MCF 10A (cell line): ENCODE measurements around the gene CACNA1H. TPM values are rescaled to one million over a fixed set of nuclear protein-coding genes. Genes with fewer than 3 reads are reported as not detected.

Experiments used
- BruUV-seq: library from RNA; stranded (reverse); fragments of 400-500 nt; replicated peaks from 2 replicates; lab custom pipeline; 2021; lab: Mats Ljungman, UMichigan
- CTCF ChIA-PET: fragments of 300-600 bp; sonication (Branson Sonifier 250); formaldehyde crosslinking; extraction: SDS; loops from one replicate; lab custom pipeline; 2021; ENCODE audit warnings: antibody characterized with exemption, inconsistent platforms; lab: Yijun Ruan, JAX
- POLR2A ChIA-PET: fragments of 300-600, 350-650 bp; sonication (Branson Sonifier 250); formaldehyde crosslinking; extraction: SDS; loops from one replicate; lab custom pipeline; 2020; ENCODE audit warnings: antibody characterized with exemption, inconsistent platforms; lab: Yijun Ruan, JAX
- DNase-seq: peaks from one replicate; pipeline ENCODE4 v3.0.0-alpha.2; 2018; ENCODE audit not compliant: unreplicated experiment
- H3K27ac Mint-ChIP-seq: one replicate; pipeline ENCODE4 v1.8.0; 2022; ENCODE audit warnings: mild to moderate bottlenecking, low read depth, mixed read lengths; ENCODE audit not compliant: unreplicated experiment
- H3K27me3 Mint-ChIP-seq: one replicate; pipeline ENCODE4 v1.8.0; 2022; ENCODE audit warnings: mixed read lengths; ENCODE audit not compliant: insufficient read depth, unreplicated experiment
- H3K36me3 Mint-ChIP-seq: one replicate; pipeline ENCODE4 v1.8.0; 2022; ENCODE audit warnings: mild to moderate bottlenecking, moderate library complexity, mixed read lengths; ENCODE audit not compliant: insufficient read depth, unreplicated experiment
- H3K4me1 Mint-ChIP-seq: one replicate; pipeline ENCODE4 v1.8.0; 2022; ENCODE audit warnings: mixed read lengths; ENCODE audit not compliant: insufficient read depth, unreplicated experiment
- H3K4me3 Mint-ChIP-seq: one replicate; pipeline ENCODE4 v1.8.0; 2022; ENCODE audit warnings: mild to moderate bottlenecking, moderate library complexity, mixed read lengths; ENCODE audit not compliant: unreplicated experiment
- H3K9me3 Mint-ChIP-seq: one replicate; pipeline ENCODE4 v1.8.0; 2022; ENCODE audit warnings: mixed read lengths; ENCODE audit not compliant: unreplicated experiment
- CTCF ChIP-seq: fragments of 200-600 bp; IDR thresholded peaks from one replicate; pipeline ENCODE4 v1.8.0; 2022; ENCODE audit warnings: antibody characterized with exemption, mild to moderate bottlenecking; ENCODE audit not compliant: unreplicated experiment
- intact Hi-C: fragments of 100-400 bp; cut with micrococcal nuclease; formaldehyde crosslinking; loops from 2 replicates; pipeline ENCODE4 v1.14.1; 2022
- total RNA-seq: library from RNA; stranded (reverse); gene quantifications from 2 replicates; pipeline ENCODE4 v1.2.3, GENCODE V29; 2022

Gene CACNA1H
- total RNA-seq, 1 experiment from 2014 or later: not detected

DNA sequence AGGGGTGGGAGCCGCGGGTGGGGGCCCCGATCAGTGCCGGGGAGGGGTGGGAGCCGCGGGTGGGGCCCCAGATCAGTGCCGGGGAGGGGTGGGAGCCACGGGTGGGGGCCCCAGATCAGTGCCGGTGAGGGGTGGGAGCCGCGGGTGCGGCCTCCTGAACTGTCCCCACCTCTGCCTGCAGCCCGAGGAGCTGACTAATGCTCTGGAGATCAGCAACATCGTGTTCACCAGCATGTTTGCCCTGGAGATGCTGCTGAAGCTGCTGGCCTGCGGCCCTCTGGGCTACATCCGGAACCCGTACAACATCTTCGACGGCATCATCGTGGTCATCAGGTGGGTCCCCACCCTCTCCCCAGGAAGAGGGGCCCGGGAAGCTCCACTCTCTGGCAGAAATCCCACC lies 52.0 kb downstream of the CACNA1H start:
- intact Hi-C loops: no loop called here
- no TSS peak for BruUV-seq
- CTCF ChIA-PET: interaction anchor here (1.0 kb wide), 1 partner anchor 104 kb away, joined by 4 read pairs; no protein-coding TSS in a partner anchor
- Mint-ChIP-seq H3K27ac (no peak overlapping the region), H3K27me3 (peaks cover 22% of the 10 kb centered on the region), H3K9me3 (peaks cover 2% of the 10 kb centered on the region), H3K4me1 (no peaks in the 10 kb centered on the region), H3K4me3 (no peak overlapping the region), H3K36me3 (no peaks in the 10 kb centered on the region)
- no peak for DNase-seq
- TF ChIP-seq CTCF: no peak
- POLR2A ChIA-PET: interaction anchor here (0.6 kb wide), 1 partner anchor 54 kb away, joined by 3 read pairs; no protein-coding TSS in a partner anchor

DNA sequence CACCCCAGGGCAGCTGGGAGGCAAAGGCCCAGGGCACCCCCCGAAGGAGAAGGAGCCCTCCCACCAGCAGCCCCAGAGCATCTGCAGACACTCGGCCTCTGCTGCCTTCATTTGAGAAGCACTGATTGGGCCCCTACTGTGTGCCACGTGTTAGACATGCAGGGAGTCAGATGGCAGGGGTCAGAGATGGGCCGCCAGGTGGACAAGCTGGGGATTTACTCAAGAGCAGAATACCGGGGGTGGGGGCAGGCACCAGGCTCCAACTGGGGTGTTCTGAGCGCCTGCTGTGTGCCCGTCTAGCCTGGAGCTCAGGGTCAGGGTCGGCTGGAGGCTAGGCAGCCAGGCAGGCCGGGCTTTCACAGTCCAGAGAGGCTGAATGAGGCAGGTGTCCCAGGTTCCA lies 53.4 kb downstream of the CACNA1H start:
- ChIA-PET CTCF (no interaction called here), POLR2A (no interaction called here)
- H3K4me3 Mint-ChIP-seq: no peak overlapping the region
- BruUV-seq: no TSS peak
- intact Hi-C loops: no loop called here
- no peak overlapping the region for H3K27ac Mint-ChIP-seq
- DNase-seq: no peak
- no peaks in the 10 kb centered on the region for H3K9me3 Mint-ChIP-seq
- no peaks in the 10 kb centered on the region for H3K4me1 Mint-ChIP-seq
- TF ChIP-seq CTCF: no peak
- H3K36me3 Mint-ChIP-seq: no peaks in the 10 kb centered on the region
- peaks cover 22% of the 10 kb centered on the region for H3K27me3 Mint-ChIP-seq

DNA sequence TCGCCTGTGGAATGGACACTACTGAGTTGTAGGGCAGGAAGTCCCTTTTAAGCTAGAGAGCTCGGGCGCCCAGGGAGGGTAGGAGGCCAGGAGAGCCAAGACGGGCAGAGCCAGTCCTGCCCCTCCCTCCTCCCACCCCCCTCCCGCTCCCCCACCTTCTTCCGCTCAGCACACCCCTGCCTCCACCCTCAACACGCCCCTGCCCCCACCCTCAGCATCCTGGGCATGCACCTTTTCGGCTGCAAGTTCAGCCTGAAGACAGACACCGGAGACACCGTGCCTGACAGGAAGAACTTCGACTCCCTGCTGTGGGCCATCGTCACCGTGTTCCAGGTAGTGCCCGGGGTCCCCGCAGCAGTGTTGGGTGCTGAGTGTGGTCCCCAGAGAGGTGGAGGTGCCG lies 53.9 kb downstream of the CACNA1H start:
- intact Hi-C loops: no loop called here
- H3K4me3 Mint-ChIP-seq: no peak overlapping the region
- CTCF ChIA-PET: no interaction called here

GRCh38 chr16:1208239-1208830 lies 55.4 kb downstream of the CACNA1H start:
- no peaks in the 10 kb centered on the region for H3K4me1 Mint-ChIP-seq
- no TSS peak for BruUV-seq
- no peak for DNase-seq
- intact Hi-C loops: no loop called here
- no peaks in the 10 kb centered on the region for H3K36me3 Mint-ChIP-seq
- ChIA-PET POLR2A (no interaction called here), CTCF (interaction anchor here (0.6 to 0.7 kb wide), 2 partner anchors 233 to 355 kb away, joined by 3 to 5 read pairs; no protein-coding TSS in a partner anchor)
- H3K27me3 Mint-ChIP-seq: peaks cover 22% of the 10 kb centered on the region
- H3K27ac Mint-ChIP-seq: no peak overlapping the region
- H3K4me3 Mint-ChIP-seq: no peak overlapping the region
- TF ChIP-seq CTCF: no peak
- H3K9me3 Mint-ChIP-seq: no peaks in the 10 kb centered on the region

More for the DNA sequence above, 53.9 kb downstream of the CACNA1H start:
- no peaks in the 10 kb centered on the region for H3K9me3 Mint-ChIP-seq
- BruUV-seq: no TSS peak
- no peak for DNase-seq
- H3K4me1 Mint-ChIP-seq: no peaks in the 10 kb centered on the region
- peaks cover 22% of the 10 kb centered on the region for H3K27me3 Mint-ChIP-seq
- POLR2A ChIA-PET: no interaction called here
- TF ChIP-seq CTCF: no peak
- H3K27ac Mint-ChIP-seq: no peak overlapping the region
- H3K36me3 Mint-ChIP-seq: no peaks in the 10 kb centered on the region
